Spinal cord (tissue), 10 donors: ENCODE measurements around the gene KLRC1. TPM values are rescaled to one million over a fixed set of nuclear protein-coding genes. Genes with fewer than 3 reads are reported as not detected.
"Not testable (repeated sequence)": the region's sequence is repeated elsewhere in the genome, so short reads cannot be mapped to it uniquely, and the experiment has no call there.

Source experiments
- DNase-seq, 6 donors: peaks; one replicate each; pipeline versions ENCODE4 v3.0.0 to v3.0.0-alpha.2; 2013 to 2015; ENCODE audit warnings: low spot score in 6 of 6, low read depth in 4 of 6
- H3K27ac ChIP-seq: one replicate; pipeline ENCODE4 v1.5.1; 2013; ENCODE audit warnings: low read depth, low read length, control low read depth
- H3K27me3 ChIP-seq: one replicate; pipeline ENCODE4 v1.6.1; 2013; ENCODE audit warnings: low read length; ENCODE audit not compliant: control insufficient read depth, insufficient read depth
- H3K36me3 ChIP-seq: one replicate; pipeline ENCODE4 v1.6.1; 2013; ENCODE audit warnings: low read length; ENCODE audit not compliant: control insufficient read depth, insufficient read depth
- H3K4me1 ChIP-seq: one replicate; pipeline ENCODE4 v1.6.1; 2013; ENCODE audit warnings: low read length; ENCODE audit not compliant: control insufficient read depth, insufficient read depth
- H3K4me3 ChIP-seq: one replicate; pipeline ENCODE4 v1.5.1; 2013; ENCODE audit warnings: low read depth, low read length, control low read depth
- H3K9me3 ChIP-seq: one replicate; pipeline ENCODE4 v1.6.1; 2013; ENCODE audit warnings: low read length; ENCODE audit not compliant: control insufficient read depth, insufficient read depth
- WGBS: methylation state at CpG from one replicate; pipeline ENCODE4 v1.1.5; 2013; ENCODE audit warnings: missing lambda C conversion rate; ENCODE audit not compliant: insufficient coverage; 5-methylcytosine and 5-hydroxymethylcytosine counted together
- polyA plus RNA-seq, 2 donors: library from polyadenylated mRNA; unstranded; fragments of 120-200 nt; gene quantifications; one replicate each; pipeline ENCODE4 v1.2.1, GENCODE V29; 2013; ENCODE audit not compliant: insufficient read length in 2 of 2
- total RNA-seq, 2 donors: library from RNA; depleted of rRNA in 1 of 2; stranded (reverse); fragments of 120-200 nt in 1 of 2; fragments of >200 nt in 1 of 2; gene quantifications; one replicate each; pipeline versions ENCODE4 v1.2.3 to v1.2.4, GENCODE V29; 2013 to 2014
- donor health status: healthy.

KLRC1 gene
- total and polyA plus RNA-seq, 4 donors = 0.99 to 1.9 (median 1.6) TPM; not detected in 1

DNA sequence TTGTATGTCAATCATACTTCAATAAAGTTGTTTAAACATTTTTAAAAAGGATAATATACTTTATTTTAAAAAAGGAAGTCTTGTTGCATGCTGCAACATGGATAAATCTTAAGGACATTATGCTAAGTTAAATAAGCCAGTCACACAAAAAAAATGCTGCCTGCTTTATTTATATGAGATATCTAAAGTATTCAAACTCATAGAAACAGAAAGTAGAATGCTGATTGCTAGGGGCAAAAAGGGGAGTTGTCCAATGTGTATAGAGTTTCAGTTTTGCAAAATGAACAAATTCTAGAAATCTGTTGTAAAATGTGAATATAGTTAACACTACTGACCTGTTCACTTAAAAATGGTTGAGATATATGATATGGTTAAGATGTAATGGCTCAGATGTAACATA, 52.3 kb downstream of the KLRC1 start:
- Histone ChIP-seq H3K36me3 (no peaks in the 10 kb centered on the region), H3K27me3 (no peaks in the 10 kb centered on the region), H3K27ac (no peak overlapping the region), H3K4me3 (no peak overlapping the region), H3K9me3 (no peaks in the 10 kb centered on the region), H3K4me1 (no peaks in the 10 kb centered on the region)
- no peak for DNase-seq

DNA sequence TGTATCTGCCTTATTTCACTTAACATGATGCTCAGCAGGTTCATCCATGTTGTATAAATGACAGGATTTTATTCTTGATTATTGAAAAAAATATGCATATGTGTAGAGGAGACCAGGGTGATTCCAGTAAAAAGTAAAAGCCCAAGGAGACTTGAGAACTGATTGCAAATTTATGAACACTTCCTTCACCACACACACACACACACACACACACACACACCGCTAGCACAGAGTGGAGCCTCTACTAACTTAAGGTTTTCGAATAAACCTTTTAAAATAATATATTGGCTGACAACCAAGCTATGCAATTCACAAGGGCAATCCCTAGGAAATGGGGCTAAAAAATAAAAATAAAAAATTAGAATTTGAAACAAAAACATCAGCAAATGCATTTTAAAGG, 55.0 kb downstream of the KLRC1 start:
- DNase-seq = no peak
- no peaks in the 10 kb centered on the region for H3K4me1 ChIP-seq
- H3K9me3 ChIP-seq = no peaks in the 10 kb centered on the region
- H3K4me3 ChIP-seq = no peak overlapping the region
- H3K27me3 ChIP-seq = no peaks in the 10 kb centered on the region
- H3K36me3 ChIP-seq = no peaks in the 10 kb centered on the region
- H3K27ac ChIP-seq = no peak overlapping the region
- no CpG with 5 or more reads among the region's 2 CpGs for WGBS

DNA sequence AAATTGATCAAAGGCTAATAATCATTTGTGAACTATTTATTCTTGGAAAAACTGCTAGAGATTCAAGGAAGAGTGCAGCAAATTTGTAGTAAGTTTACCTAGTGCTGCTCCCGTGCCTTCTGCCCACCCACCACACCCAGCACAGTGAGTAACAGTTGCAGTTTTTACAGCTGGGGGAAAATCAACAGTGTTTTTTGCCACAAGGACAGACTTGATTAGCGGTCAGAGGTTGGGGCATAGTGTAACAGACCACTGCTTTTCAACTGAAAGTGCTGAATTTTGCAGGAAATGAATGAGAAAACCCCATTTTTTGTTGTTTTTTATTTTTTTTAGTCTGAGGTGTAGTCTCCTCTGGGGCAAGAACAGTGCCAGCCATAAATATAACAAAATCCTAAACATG, 55.9 kb downstream of the KLRC1 start:
- Histone ChIP-seq H3K9me3 (no peaks in the 10 kb centered on the region), H3K27ac (no peak overlapping the region), H3K27me3 (no peaks in the 10 kb centered on the region), H3K4me1 (no peaks in the 10 kb centered on the region), H3K36me3 (no peaks in the 10 kb centered on the region), H3K4me3 (no peak overlapping the region)
- WGBS = 100% methylated on average over 1 of the region's 2 CpGs
- no peak for DNase-seq

DNA sequence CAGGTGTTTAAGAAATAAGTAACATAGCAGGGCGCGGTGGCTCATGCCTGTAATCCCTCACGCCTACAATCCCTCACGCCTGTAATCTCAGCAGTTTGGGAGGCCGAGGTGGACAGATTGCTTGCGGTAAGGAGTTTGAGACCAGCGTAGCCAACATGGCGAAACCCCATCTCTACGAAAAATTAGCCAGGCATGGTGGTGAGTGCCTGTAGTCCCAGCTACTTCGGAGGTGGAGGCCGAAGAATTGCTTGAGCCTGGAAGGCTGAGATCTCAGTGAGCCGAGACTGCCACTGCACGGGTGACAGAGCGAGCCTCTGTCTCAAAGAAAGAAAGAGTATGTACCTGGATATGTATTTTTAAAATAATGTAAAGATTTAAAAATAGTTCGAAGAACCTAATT, 57.0 kb downstream of the KLRC1 start:
- WGBS = 89% methylated on average over 6 of the region's 15 CpGs

More for the DNA sequence above, 57.0 kb downstream of the KLRC1 start:
- not testable (repeated sequence) for H3K4me3 ChIP-seq, H3K4me1 ChIP-seq, H3K36me3 ChIP-seq, DNase-seq, H3K9me3 ChIP-seq, H3K27me3 ChIP-seq
- peak overlapping the region; percentile 41 for H3K27ac ChIP-seq

Other genes with a start within 250 kb of the KLRC1 start
- 100 to 1,000 TPM; 115 to 185 TPM for gene GABARAPL1, start 240.5 kb downstream of the KLRC1 start, total RNA-seq
- 100 to 1,000 TPM; 186 to 199 TPM for gene GABARAPL1, start 240.5 kb downstream of the KLRC1 start, polyA plus RNA-seq
- gene KLRD1, start 145.5 kb downstream of the KLRC1 start, total RNA-seq = 1 to 10 TPM in 1 of 2 donors, under 1 TPM in 1; 0.83 to 1.4 TPM
- under 1 TPM; 0.10 to 0.41 TPM for gene KLRD1, start 145.5 kb downstream of the KLRC1 start, polyA plus RNA-seq
- 10 to 100 TPM in 1 of 2 donors, 1 to 10 TPM in 1; 4.6 to 10.1 TPM for gene KLRK1, start 63.3 kb downstream of the KLRC1 start, total RNA-seq
- gene KLRK1, start 63.3 kb downstream of the KLRC1 start, polyA plus RNA-seq = 1 to 10 TPM; 2.1 to 4.8 TPM
- gene KLRC4, start 43.6 kb downstream of the KLRC1 start, total RNA-seq = 1 to 10 TPM; 3.2 to 7.7 TPM
- 1 to 10 TPM; 3.8 to 4.2 TPM for gene KLRC4, start 43.6 kb downstream of the KLRC1 start, polyA plus RNA-seq
- 10 to 100 TPM in 1 of 2 donors, 1 to 10 TPM in 1; 6.7 to 26.4 TPM for gene KLRC3, start 32.8 kb downstream of the KLRC1 start, total RNA-seq
- gene KLRC3, start 32.8 kb downstream of the KLRC1 start, polyA plus RNA-seq = 10 to 100 TPM in 1 of 2 donors, 1 to 10 TPM in 1; 5.3 to 10.4 TPM
- 10 to 100 TPM in 1 of 2 donors, 1 to 10 TPM in 1; 9.7 to 29.0 TPM for gene KLRC2, start 17.4 kb downstream of the KLRC1 start, total RNA-seq
- 10 to 100 TPM; 11.0 to 13.3 TPM for gene KLRC2, start 17.4 kb downstream of the KLRC1 start, polyA plus RNA-seq
- gene EIF2S3B, start 52.5 kb upstream of the KLRC1 start, total RNA-seq = under 1 TPM; 0.59 to 0.83 TPM
- gene EIF2S3B, start 52.5 kb upstream of the KLRC1 start, polyA plus RNA-seq = 1 to 10 TPM in 1 of 2 donors, under 1 TPM in 1; 0.60 to 4.3 TPM
- gene MAGOHB, start 160.2 kb upstream of the KLRC1 start, total RNA-seq = 10 to 100 TPM; 20.3 to 28.3 TPM
- gene MAGOHB, start 160.2 kb upstream of the KLRC1 start, polyA plus RNA-seq = 10 to 100 TPM; 18.3 to 22.2 TPM
- 10 to 100 TPM in 1 of 2 donors, 1 to 10 TPM in 1; 3.0 to 11.2 TPM for gene STYK1, start 220.7 kb upstream of the KLRC1 start, total RNA-seq
- 1 to 10 TPM; 6.2 to 6.4 TPM for gene STYK1, start 220.7 kb upstream of the KLRC1 start, polyA plus RNA-seq